H7 (cell line): ENCODE results near the gene FAF1. TPM values are rescaled to one million over a fixed set of nuclear protein-coding genes. Genes with fewer than 3 reads are reported as not detected.
"Not testable (repeated sequence)": the region's sequence is repeated elsewhere in the genome, so short reads cannot be mapped to it uniquely, and the experiment has no call there.

ENCODE experiments used
- DNase-seq: peaks from one replicate; pipeline ENCODE4 v3.0.0; 2012
- H3K27me3 ChIP-seq: 2 replicates; pipeline ENCODE4 v1.6.0; 2011; ENCODE audit warnings: mild to moderate bottlenecking, low read length; ENCODE audit not compliant: control insufficient read depth, insufficient read depth
- H3K36me3 ChIP-seq: replicated peaks from 2 replicates; pipeline ENCODE4 v1.5.1; 2011; ENCODE audit warnings: low read length; ENCODE audit not compliant: control insufficient read depth, insufficient read depth
- H3K4me3 ChIP-seq: 2 replicates; pipeline ENCODE4 v1.5.1; 2011; ENCODE audit warnings: low read depth, mild to moderate bottlenecking, control low read depth, low read length, moderate library complexity; ENCODE audit not compliant: insufficient read depth
- total RNA-seq: library from RNA; depleted of rRNA; stranded (reverse); fragments of >200 nt; shearing (Covaris generic); gene quantifications from 2 replicates; pipeline ENCODE4 v1.2.3, GENCODE V29; 2014; rRNA removed

FAF1 gene
- 95.4 and 99.9 TPM in 2 replicates for total RNA-seq

- DNase-seq = peak; percentile 98
- H3K4me3 ChIP-seq = peak within 1 kb of the TSS; percentile 91
- H3K27me3 ChIP-seq = peaks cover 6% of the 10 kb centered on the region; the same call in 1 of the 2 replicates
- no peaks in the 10 kb centered on the region for H3K36me3 ChIP-seq
These were observed at the start of gene FAF1 for GRCh38 chr1:50959913-50960844. Gene FAF1, minus strand, starts transcription at chr1:50960267. Its CDS starts 456 bp downstream, at chr1:50959811.

DNA sequence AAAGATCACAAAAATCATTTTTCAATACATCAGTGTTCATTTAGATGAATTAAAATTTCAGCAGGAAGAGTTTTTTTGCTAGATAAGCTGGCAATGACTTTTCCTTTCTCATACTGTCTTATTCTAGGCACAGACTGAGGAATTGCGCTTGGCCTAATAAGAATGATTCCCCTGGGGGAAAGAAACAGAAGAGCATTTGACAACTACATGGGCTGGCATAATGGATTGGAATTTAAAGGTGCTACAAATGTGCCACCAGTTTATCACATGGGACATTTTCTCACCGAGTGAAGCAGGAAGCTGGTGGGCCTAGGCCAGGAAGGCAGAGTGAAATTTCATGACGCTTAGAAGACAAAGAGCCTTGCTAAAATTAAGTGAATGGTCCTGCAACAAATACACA, 49.3 kb upstream of the FAF1 start:
- H3K27me3 ChIP-seq = no peaks in the 10 kb centered on the region
- no peaks in the 10 kb centered on the region for H3K36me3 ChIP-seq
- DNase-seq = peak; percentile 2
- H3K4me3 ChIP-seq = no peak overlapping the region

GRCh38 chr1:51005549-51005948, 45.5 kb upstream of the FAF1 start:
- not testable (repeated sequence) for DNase-seq, H3K4me3 ChIP-seq, H3K36me3 ChIP-seq, H3K27me3 ChIP-seq

- Histone ChIP-seq H3K27me3 (no peaks in the 10 kb centered on the region), H3K4me3 (no peak overlapping the region), H3K36me3 (no peaks in the 10 kb centered on the region)
- no peak for DNase-seq
These were observed 42.4 kb upstream of the FAF1 start for GRCh38 chr1:51002516-51002915.

GRCh38 chr1:51000651-51001050, 40.6 kb upstream of the FAF1 start:
- no peaks in the 10 kb centered on the region for H3K36me3 ChIP-seq
- H3K4me3 ChIP-seq = no peak overlapping the region
- no peak for DNase-seq
- H3K27me3 ChIP-seq = no peaks in the 10 kb centered on the region

GRCh38 chr1:51000160-51000559, 40.1 kb upstream of the FAF1 start:
- no peaks in the 10 kb centered on the region for H3K27me3 ChIP-seq
- no peak for DNase-seq
- H3K4me3 ChIP-seq = no peak overlapping the region
- H3K36me3 ChIP-seq = no peaks in the 10 kb centered on the region

DNA sequence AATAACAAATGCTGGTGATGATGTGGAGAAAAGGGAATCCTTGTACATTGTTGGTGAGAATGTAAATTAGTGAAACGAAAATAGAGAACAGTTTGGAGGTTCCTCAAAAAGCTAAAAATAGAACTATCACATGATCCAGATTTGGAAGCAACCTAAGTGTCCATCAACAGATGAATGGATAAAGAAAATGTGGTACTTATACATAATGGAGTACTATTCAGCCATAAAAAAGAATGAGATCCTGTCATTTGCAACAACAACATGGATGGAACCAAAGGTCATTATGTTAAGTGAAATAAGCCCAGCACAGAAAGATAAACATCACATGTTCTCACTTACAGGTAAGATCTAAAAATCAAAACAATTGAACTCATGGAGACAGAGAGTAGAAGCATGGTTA, 39.3 kb upstream of the FAF1 start:
- DNase-seq, H3K4me3 ChIP-seq, H3K27me3 ChIP-seq, H3K36me3 ChIP-seq: not testable (repeated sequence)

DNA sequence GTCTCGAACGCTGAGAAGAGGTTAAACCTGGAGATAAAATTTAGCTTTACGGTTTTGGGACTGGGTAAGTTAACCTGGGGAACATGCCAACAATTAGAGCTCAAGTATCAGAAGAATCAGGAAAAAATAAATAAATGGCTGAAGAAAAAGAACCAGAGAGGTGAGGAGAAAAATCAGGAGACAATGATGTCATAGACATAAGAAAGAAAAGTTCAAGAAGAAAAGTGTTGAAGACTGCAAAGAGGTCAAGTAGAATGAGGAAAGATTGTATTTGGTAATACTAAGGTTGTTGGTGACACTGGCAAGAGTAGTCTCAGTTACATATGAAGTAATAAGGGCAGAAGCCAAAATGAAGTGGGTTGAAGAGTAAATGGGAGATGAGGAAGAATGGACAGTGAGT, 36.0 kb upstream of the FAF1 start:
- Histone ChIP-seq H3K4me3 (no peak overlapping the region), H3K36me3 (no peaks in the 10 kb centered on the region), H3K27me3 (no peaks in the 10 kb centered on the region)
- DNase-seq = no peak

GRCh38 chr1:50995651-50996050, 35.6 kb upstream of the FAF1 start:
- H3K4me3 ChIP-seq = no peak overlapping the region
- no peaks in the 10 kb centered on the region for H3K27me3 ChIP-seq
- no peaks in the 10 kb centered on the region for H3K36me3 ChIP-seq
- DNase-seq = no peak

DNA sequence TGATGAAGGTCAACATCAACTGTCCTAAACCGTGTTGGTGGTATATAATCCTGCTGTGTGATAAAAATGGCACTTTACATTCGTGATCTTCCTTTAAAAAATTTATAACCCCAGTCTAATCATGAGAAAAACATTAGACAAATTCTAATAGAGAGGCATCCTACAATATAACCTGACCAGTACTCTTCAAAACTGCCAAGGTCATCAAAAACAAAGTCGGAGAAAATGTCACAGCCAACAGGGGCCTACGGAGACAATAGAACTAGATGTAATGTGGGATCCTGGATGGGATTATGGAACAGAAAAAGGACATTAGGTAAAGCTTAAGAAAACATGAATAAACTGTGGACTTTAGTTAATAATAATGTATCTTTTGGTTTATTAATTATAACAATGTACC, 34.9 kb upstream of the FAF1 start:
- H3K4me3 ChIP-seq = no peak overlapping the region
- no peak for DNase-seq
- H3K36me3 ChIP-seq = no peaks in the 10 kb centered on the region
- H3K27me3 ChIP-seq = no peaks in the 10 kb centered on the region

DNA sequence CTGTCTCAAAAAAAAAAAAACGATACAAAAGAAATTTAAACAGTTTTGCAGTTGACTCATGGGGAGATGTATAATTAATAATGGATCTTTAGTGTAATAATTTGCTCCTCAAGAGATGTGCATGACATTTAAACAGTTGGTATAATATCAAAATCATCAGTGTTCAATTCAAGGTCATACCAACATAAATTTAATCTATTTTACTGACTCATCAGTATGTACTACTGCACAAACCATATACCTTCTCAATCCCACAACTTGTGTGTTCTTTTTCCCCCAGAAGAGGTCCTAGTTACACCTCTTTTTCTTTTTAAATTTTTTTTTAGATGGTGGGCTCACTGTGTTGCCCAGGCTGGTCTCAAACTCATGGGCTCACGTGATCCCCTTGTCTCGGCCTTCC, 33.6 kb upstream of the FAF1 start:
- H3K27me3 ChIP-seq = no peaks in the 10 kb centered on the region
- DNase-seq = no peak
- no peak overlapping the region for H3K4me3 ChIP-seq
- H3K36me3 ChIP-seq = no peaks in the 10 kb centered on the region

DNA sequence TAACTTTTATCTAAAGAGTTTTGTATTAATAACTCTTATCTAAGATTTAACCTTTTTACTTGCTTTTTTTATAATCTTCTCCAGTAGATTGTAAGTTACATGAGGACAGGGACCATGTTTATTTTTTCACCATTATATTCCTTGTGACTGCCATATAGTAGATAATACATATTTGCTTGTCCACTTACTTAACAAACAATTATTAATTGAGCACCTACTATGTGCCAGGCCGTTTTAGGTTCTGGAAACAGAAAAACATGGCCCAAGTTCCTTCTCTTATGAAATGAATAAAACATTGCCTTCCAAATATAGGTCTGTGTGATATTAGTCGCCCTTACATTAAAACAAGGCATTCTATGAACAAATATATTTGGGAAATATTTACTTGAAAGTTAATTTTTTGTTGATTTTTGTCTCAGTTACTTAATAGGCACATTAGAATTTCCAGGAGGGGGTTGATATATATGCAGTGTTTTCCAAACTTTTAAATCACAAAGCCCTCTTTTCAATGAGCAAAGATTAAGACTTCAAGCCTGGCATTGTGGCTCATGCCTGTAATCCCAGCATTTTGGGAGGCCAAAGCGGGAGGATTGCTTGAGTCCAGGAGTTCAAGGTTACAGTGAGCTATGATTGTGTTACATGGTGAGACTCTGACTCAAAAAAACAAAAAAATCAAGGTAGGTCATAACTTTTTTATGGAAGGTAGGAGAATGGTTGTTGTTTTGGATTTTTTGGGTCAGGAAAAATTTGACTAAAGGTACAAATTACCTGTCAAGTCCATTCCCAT, 32.7 kb upstream of the FAF1 start:
- no peak for DNase-seq
- Histone ChIP-seq H3K36me3 (no peaks in the 10 kb centered on the region), H3K27me3 (no peaks in the 10 kb centered on the region), H3K4me3 (no peak overlapping the region)

DNA sequence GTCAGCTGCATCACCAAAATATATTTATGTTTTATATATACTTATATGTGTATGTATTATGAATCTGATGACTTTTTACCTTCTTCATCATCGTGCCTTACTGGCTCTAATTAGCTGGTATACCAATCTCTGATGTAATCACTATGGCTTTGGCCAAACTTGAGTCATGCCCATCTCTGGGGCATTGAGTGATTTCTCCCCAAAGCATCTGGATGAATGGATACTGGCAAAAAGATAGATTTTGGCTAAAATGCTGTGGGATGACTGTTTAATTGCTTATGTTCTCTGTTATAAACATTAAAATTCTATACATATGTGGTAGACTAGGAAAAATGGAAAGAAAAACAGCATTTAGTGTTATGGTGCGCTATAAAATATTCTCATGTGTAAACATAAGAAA, 29.6 kb upstream of the FAF1 start:
- H3K27me3 ChIP-seq = peaks cover 1% of the 10 kb centered on the region; the same call in 1 of the 2 replicates
- no peak overlapping the region for H3K4me3 ChIP-seq
- H3K36me3 ChIP-seq = no peaks in the 10 kb centered on the region
- DNase-seq = no peak

- no peaks in the 10 kb centered on the region for H3K36me3 ChIP-seq
- no peak for DNase-seq
- no peak overlapping the region for H3K4me3 ChIP-seq
- H3K27me3 ChIP-seq = peaks cover 24% of the 10 kb centered on the region
These were observed 26.6 kb upstream of the FAF1 start for GRCh38 chr1:50986653-50987052.

GRCh38 chr1:50985094-50985493, 25.0 kb upstream of the FAF1 start:
- no peak for DNase-seq
- H3K27me3 ChIP-seq = peaks cover 39% of the 10 kb centered on the region
- H3K4me3 ChIP-seq = no peak overlapping the region
- H3K36me3 ChIP-seq = no peaks in the 10 kb centered on the region
